ENCODE results near the gene PDXP. TPM values are rescaled to one million over a fixed set of nuclear protein-coding genes. Genes with fewer than 3 reads are reported as not detected.

The PDXP gene
- total and polyA plus RNA-seq, 2 of the 13 experiments (the other 11 are each of a cell fraction or from before 2014, with no cell fraction given): 58.2 to 70.6 TPM

GRCh38 chr22:37681556-37682049 is 23.1 kb downstream of the PDXP start (continued):
- TF ChIP-seq GLI4 (CRISPR knock-in tag; IDR thresholded peaks at IDR 0.05; ENCODE audit: borderline replicate concordance) (no peak), SAP130 (CRISPR knock-in tag; IDR thresholded peaks at IDR 0.05; ENCODE audit: low read depth) (peak; percentile 52; the same call in 1 of the 2 replicates), ZNF724P (CRISPR knock-in tag; IDR thresholded peaks at IDR 0.05; ENCODE audit: borderline replicate concordance) (no peak), MXI1 (IDR thresholded peaks at IDR 0.05; ENCODE audit: borderline replicate concordance, low read depth, low read length) (peak; percentile 41; the same call in 1 of the 3 replicates), ATAD3A (CRISPR knock-in tag; IDR thresholded peaks at IDR 0.05) (no peak), FOXA3 (CRISPR knock-in tag; IDR thresholded peaks at IDR 0.05) (no peak), NCOR1 (IDR thresholded peaks at IDR 0.05; ENCODE audit: borderline replicate concordance, low read length) (no peak), KLF16 (CRISPR knock-in tag; IDR thresholded peaks at IDR 0.05) (0 out of 4 replicates have a peak, but pooled peaks of 1 of the 2 experiments have one; percentile 53), HNRNPK (IDR thresholded peaks at IDR 0.05; ENCODE audit: low read depth, low read length, poor library complexity, severe bottlenecking) (no peak), LRRFIP1 (CRISPR knock-in tag; conservative IDR thresholded peaks at IDR 0.05) (no peak), ZSCAN29 (CRISPR knock-in tag; conservative IDR thresholded peaks at IDR 0.05) (no peak), RBAK (CRISPR knock-in tag; IDR thresholded peaks at IDR 0.05) (no peak), TEAD3 (CRISPR knock-in tag; optimal IDR thresholded peaks at IDR 0.05; ENCODE audit: borderline replicate concordance) (peak; percentile 34), ZBTB25 (CRISPR knock-in tag; IDR thresholded peaks at IDR 0.05) (0 out of 2 replicates have a peak, but pooled peaks have one; percentile 35), TBX3 (IDR thresholded peaks at IDR 0.05; ENCODE audit: borderline replicate concordance) (no peak), ZBTB14 (CRISPR knock-in tag; IDR thresholded peaks at IDR 0.05) (no peak), SUZ12 (IDR thresholded peaks at IDR 0.05; ENCODE audit: low read depth, low read length) (no peak), SOX13 (IDR thresholded peaks at IDR 0.05) (no peak), SOX13 (CRISPR knock-in tag; conservative IDR thresholded peaks at IDR 0.05 in 1 of 2, IDR thresholded peaks at IDR 0.05 in 1 of 2) (no peak), E2F2 (CRISPR knock-in tag; IDR thresholded peaks at IDR 0.05; ENCODE audit: borderline replicate concordance) (no peak), TFDP1 (CRISPR knock-in tag; IDR thresholded peaks at IDR 0.05; ENCODE audit: borderline replicate concordance) (0 out of 2 replicates have a peak, but pooled peaks have one; percentile 21), SALL1 (CRISPR knock-in tag; IDR thresholded peaks at IDR 0.05) (peak; percentile 26; the same call in 1 of the 2 replicates), FOXK1 (CRISPR knock-in tag; IDR thresholded peaks at IDR 0.05; ENCODE audit: borderline replicate concordance, low read depth) (no peak), TSC22D2 (CRISPR knock-in tag; IDR thresholded peaks at IDR 0.05; ENCODE audit: borderline replicate concordance) (peak; percentile 50; the same call in 1 of the 2 replicates)

Measured in HepG2 (cell line).